ENCODE results near the gene AMMECR1. TPM values are rescaled to one million over a fixed set of nuclear protein-coding genes. Genes with fewer than 3 reads are reported as not detected.

The AMMECR1 gene
- total RNA-seq, 1 experiment from 2014 or later = 15.0 TPM

GRCh38 chrX:110310000-110310790 lies 7.7 kb downstream of the AMMECR1 start:
- no peaks in the 10 kb centered on the region for H3K9me3 ChIP-seq (ENCODE audit: control insufficient read depth, insufficient read depth, low read depth, low read length)
- in situ Hi-C loops (cut with HindIII; ENCODE audit: low pct_unique_long_range_greater_than_20kb, low sequenced_read_pairs) = no loop called here
- no peaks in the 10 kb centered on the region for H3K27me3 ChIP-seq (ENCODE audit: control insufficient read depth, insufficient read depth, low read length)
- ChIA-PET POLR2A (no interaction called here), CTCF (no interaction called here)
- TF ChIP-seq TCF7L2 (IDR thresholded peaks at IDR 0.05; ENCODE audit: low read depth, low read length) = no peak
- no peak for TF ChIP-seq SIN3A (IDR thresholded peaks at IDR 0.05; ENCODE audit: borderline replicate concordance, insufficient read depth, low read depth, low read length)
- TF ChIP-seq REST (IDR thresholded peaks at IDR 0.05; ENCODE audit: insufficient read depth in 1 of 2, low read depth in 2 of 2, low read length in 1 of 2) = no peak
- no peak for TF ChIP-seq POLR2AphosphoS5 (IDR thresholded peaks at IDR 0.05; ENCODE audit: low read depth, low read length)
- TF ChIP-seq CTCF (IDR thresholded peaks at IDR 0.05) = no peak
- DNase-seq (ENCODE audit: low read depth, low spot score) (no peak), ATAC-seq (no peak)
- H3K4me1 ChIP-seq (ENCODE audit: control insufficient read depth, insufficient read depth, low read length) = peaks cover 4% of the 10 kb centered on the region
- H3K27ac ChIP-seq (ENCODE audit: low read length) = no peak overlapping the region
- no peak overlapping the region for H3K4me3 ChIP-seq (ENCODE audit: low read depth in 2 of 2, low read length in 2 of 2)
- no TSS peak for BruUV-seq (replicated peaks)
- intact Hi-C loops (cut with micrococcal nuclease; ENCODE audit: unreplicated experiment) = no loop called here
- no peaks in the 10 kb centered on the region for H3K36me3 ChIP-seq (ENCODE audit: control insufficient read depth, insufficient read depth, low read length)

GRCh38 chrX:110308220-110308619 lies 9.7 kb downstream of the AMMECR1 start:
- Histone ChIP-seq H3K36me3 (ENCODE audit: control insufficient read depth, insufficient read depth, low read length) (no peaks in the 10 kb centered on the region), H3K4me3 (ENCODE audit: low read depth in 2 of 2, low read length in 2 of 2) (no peak overlapping the region), H3K9me3 (ENCODE audit: control insufficient read depth, insufficient read depth, low read depth, low read length) (no peaks in the 10 kb centered on the region), H3K27ac (ENCODE audit: low read length) (no peak overlapping the region), H3K27me3 (ENCODE audit: control insufficient read depth, insufficient read depth, low read length) (no peaks in the 10 kb centered on the region), H3K4me1 (ENCODE audit: control insufficient read depth, insufficient read depth, low read length) (0 out of 2 replicates have a peak, but pooled peaks cover 2% of the 10 kb centered on the region)
- ATAC-seq (no peak), DNase-seq (ENCODE audit: low read depth, low spot score) (no peak)
- POLR2A ChIA-PET = no interaction called here
- in situ Hi-C loops (cut with HindIII; ENCODE audit: low pct_unique_long_range_greater_than_20kb, low sequenced_read_pairs) = no loop called here
- TF ChIP-seq POLR2AphosphoS5 (IDR thresholded peaks at IDR 0.05; ENCODE audit: low read depth, low read length) (no peak), CTCF (IDR thresholded peaks at IDR 0.05) (no peak), SIN3A (IDR thresholded peaks at IDR 0.05; ENCODE audit: borderline replicate concordance, insufficient read depth, low read depth, low read length) (no peak), TCF7L2 (IDR thresholded peaks at IDR 0.05; ENCODE audit: low read depth, low read length) (no peak), REST (IDR thresholded peaks at IDR 0.05; ENCODE audit: insufficient read depth in 1 of 2, low read depth in 2 of 2, low read length in 1 of 2) (no peak)
- CTCF ChIA-PET = no interaction called here
- intact Hi-C loops (cut with micrococcal nuclease; ENCODE audit: unreplicated experiment) = no loop called here
- no TSS peak for BruUV-seq (replicated peaks)

All from Panc1 (cell line).